ENCODE data around the gene C1orf21.

- TF ChIP-seq POLR2A (IDR thresholded peaks at IDR 0.05) (no peak), CTCF (IDR thresholded peaks at IDR 0.05) (no peak)
Measured at GRCh38 chr1:184605941-184606340, 219.1 kb downstream of the C1orf21 start.
